ENCODE data around the gene LY86. TPM values are rescaled to one million over a fixed set of nuclear protein-coding genes. Genes with fewer than 3 reads are reported as not detected.
"Not testable (repeated sequence)": the region's sequence is repeated elsewhere in the genome, so short reads cannot be mapped to it uniquely, and the experiment has no call there.

The LY86 gene
- total and polyA plus RNA-seq, 7 donors, result 0.18 to 1.3 (median 0.42) TPM

DNA sequence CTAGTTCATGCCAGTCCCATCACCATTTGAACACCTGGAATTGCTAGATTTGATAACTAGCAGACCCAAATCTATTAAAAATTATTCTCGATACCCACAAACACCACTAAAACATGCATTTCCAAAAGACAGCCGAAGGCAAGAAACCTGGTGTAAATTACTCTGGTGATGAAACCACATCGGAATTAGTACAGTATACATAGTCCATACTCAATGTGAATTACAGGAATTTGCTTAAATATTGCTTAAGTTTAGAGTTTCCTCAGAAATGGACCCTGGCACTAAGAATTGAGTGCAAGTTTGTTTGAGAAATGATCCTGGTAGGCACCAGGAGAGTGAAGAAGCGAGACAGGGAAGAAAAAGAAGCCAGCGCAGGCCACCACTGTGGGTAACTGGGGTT lies 13.7 kb downstream of the LY86 start:
- intact Hi-C loops (cut with DNase I), result no loop called here
- Histone ChIP-seq H3K4me3 (no peak overlapping the region), H3K27me3 (ENCODE audit: insufficient read depth in 3 of 3, low read length in 2 of 3) (no peaks in the 10 kb centered on the region), H3K36me3 (ENCODE audit: insufficient read depth in 1 of 2, low read depth in 1 of 2) (no peaks in the 10 kb centered on the region), H3K27ac (no peak overlapping the region), H3K9me3 (peaks cover 8% of the 10 kb centered on the region), H3K4me1 (no peaks in the 10 kb centered on the region)
- DNase-seq (no peak), ATAC-seq (no peak)
- 94 to 98% (median 96%) methylated on average over 5 of the region's 5 CpGs for WGBS, 3 donors
- TF ChIP-seq, protein P1, sequence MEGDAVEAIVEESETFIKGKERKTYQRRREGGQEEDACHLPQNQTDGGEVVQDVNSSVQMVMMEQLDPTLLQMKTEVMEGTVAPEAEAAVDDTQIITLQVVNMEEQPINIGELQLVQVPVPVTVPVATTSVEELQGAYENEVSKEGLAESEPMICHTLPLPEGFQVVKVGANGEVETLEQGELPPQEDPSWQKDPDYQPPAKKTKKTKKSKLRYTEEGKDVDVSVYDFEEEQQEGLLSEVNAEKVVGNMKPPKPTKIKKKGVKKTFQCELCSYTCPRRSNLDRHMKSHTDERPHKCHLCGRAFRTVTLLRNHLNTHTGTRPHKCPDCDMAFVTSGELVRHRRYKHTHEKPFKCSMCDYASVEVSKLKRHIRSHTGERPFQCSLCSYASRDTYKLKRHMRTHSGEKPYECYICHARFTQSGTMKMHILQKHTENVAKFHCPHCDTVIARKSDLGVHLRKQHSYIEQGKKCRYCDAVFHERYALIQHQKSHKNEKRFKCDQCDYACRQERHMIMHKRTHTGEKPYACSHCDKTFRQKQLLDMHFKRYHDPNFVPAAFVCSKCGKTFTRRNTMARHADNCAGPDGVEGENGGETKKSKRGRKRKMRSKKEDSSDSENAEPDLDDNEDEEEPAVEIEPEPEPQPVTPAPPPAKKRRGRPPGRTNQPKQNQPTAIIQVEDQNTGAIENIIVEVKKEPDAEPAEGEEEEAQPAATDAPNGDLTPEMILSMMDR (IDR thresholded peaks at IDR 0.05), result no peak

DNA sequence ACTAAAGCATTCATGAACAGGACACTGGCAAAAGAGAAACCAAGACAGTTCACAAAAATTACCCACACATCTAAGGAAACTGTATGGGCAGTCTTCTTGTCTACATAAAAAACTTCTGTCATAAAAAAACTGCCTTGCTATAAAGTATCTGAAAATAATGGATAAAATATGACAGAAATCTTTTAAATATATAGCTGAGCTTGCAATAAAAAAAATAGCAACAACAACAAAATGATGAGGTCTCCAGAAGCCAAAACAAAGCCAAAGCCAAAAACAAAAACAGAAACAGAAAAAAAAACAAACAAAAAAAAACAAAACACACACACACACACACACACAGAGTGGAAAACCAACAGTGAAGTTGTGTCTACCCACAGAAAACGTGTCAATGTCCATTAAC lies 14.8 kb downstream of the LY86 start:
- TF ChIP-seq, protein P1 (IDR thresholded peaks at IDR 0.05), result no peak
- Histone ChIP-seq H3K36me3 (ENCODE audit: insufficient read depth in 1 of 2, low read depth in 1 of 2) (no peaks in the 10 kb centered on the region), H3K4me3 (no peak overlapping the region), H3K27me3 (ENCODE audit: insufficient read depth in 3 of 3, low read length in 2 of 3) (no peaks in the 10 kb centered on the region), H3K9me3 (peaks cover 8% of the 10 kb centered on the region), H3K4me1 (no peaks in the 10 kb centered on the region), H3K27ac (no peak overlapping the region)
- ATAC-seq (no peak), DNase-seq (no peak)
- WGBS, 3 donors, result 73 to 85% (median 74%) methylated on average over 1 of the region's 1 CpG
- intact Hi-C loops (cut with DNase I), result no loop called here

DNA sequence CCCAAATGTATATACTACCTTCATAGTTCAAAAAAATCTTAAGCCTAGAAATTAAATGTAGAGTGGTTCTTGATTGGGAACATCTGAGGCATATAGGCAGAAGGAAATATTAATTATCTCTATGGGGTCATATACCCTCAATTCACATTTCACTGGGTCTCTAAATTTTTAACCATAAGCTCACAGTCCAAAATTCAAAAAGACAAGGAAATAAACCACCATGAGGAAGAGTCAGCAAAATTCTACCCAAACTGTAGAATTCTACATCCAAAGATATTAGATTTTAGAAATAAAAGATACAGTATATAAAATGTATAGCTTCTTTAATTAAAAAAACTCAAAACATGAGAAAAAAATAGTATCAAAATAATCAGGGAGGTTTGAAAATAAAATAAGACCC lies 15.5 kb downstream of the LY86 start:
- TF ChIP-seq, protein P1 (IDR thresholded peaks at IDR 0.05), result no peak
- intact Hi-C loops (cut with DNase I), result no loop called here
- Histone ChIP-seq H3K4me3 (no peak overlapping the region), H3K9me3 (peaks cover 8% of the 10 kb centered on the region), H3K27me3 (ENCODE audit: insufficient read depth in 3 of 3, low read length in 2 of 3) (no peaks in the 10 kb centered on the region), H3K36me3 (ENCODE audit: insufficient read depth in 1 of 2, low read depth in 1 of 2) (no peaks in the 10 kb centered on the region), H3K4me1 (no peaks in the 10 kb centered on the region), H3K27ac (no peak overlapping the region)
- DNase-seq (no peak), ATAC-seq (no peak)

DNA sequence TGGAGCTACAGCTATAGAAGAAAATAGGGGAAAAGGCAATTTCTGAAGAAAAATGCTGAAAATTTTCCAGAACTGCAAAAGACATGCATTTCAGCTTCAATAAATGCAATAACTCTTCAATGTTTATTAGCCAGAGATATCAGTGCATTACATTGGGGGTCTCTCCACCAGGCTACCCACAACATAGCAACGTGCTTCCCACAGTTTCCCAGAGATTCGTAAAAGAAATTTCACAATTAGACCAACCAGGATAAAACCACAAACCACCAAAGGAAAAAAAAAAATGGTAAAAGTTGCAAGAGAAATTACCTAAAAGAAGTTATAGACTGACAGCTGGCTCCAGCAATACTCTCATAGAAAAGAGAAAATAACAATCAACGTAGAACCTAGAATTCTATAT lies 16.0 kb downstream of the LY86 start:
- 75 to 81% (median 78%) methylated on average over 3 of the region's 3 CpGs for WGBS, 3 donors
- peaks cover 8% of the 10 kb centered on the region for H3K9me3 ChIP-seq
- TF ChIP-seq, protein P1 (IDR thresholded peaks at IDR 0.05), result no peak
- ATAC-seq (no peak), DNase-seq (no peak)
- H3K4me3 ChIP-seq, result no peak overlapping the region
- H3K27ac ChIP-seq, result no peak overlapping the region
- intact Hi-C loops (cut with DNase I), result no loop called here
- H3K4me1 ChIP-seq, result no peaks in the 10 kb centered on the region
- no peaks in the 10 kb centered on the region for H3K36me3 ChIP-seq (ENCODE audit: insufficient read depth in 1 of 2, low read depth in 1 of 2)
- no peaks in the 10 kb centered on the region for H3K27me3 ChIP-seq (ENCODE audit: insufficient read depth in 3 of 3, low read length in 2 of 3)

DNA sequence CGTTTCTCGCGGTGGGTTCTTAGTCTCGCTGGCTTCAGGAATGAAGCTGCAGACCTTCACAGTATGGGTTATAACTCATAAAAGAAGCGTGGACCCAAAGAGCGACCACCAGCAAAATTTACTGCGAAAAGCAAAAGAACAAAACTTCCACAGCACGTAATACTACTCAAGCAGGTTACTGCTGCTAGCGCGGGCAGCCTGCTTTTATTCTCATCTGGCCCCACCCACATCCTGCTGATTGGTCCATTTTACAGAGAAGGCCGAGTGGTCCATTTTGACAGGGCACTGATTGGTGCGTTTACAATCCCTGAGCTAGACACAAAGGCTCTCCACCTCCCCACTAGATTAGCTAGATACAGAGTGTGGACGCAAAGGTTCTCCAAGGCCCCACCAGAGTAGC lies 17.4 kb downstream of the LY86 start:
- intact Hi-C loops (cut with DNase I), result no loop called here
- ATAC-seq (no peak), DNase-seq (no peak)
- Histone ChIP-seq H3K27ac (no peak overlapping the region), H3K4me3 (no peak overlapping the region), H3K9me3 (peaks cover 8% of the 10 kb centered on the region), H3K36me3 (ENCODE audit: insufficient read depth in 1 of 2, low read depth in 1 of 2) (no peaks in the 10 kb centered on the region), H3K4me1 (no peaks in the 10 kb centered on the region), H3K27me3 (ENCODE audit: insufficient read depth in 3 of 3, low read length in 2 of 3) (no peaks in the 10 kb centered on the region)
- 86 to 88% (median 87%) methylated on average over 13 of the region's 13 CpGs for WGBS, 3 donors
- TF ChIP-seq, protein P1 (IDR thresholded peaks at IDR 0.05), result no peak

DNA sequence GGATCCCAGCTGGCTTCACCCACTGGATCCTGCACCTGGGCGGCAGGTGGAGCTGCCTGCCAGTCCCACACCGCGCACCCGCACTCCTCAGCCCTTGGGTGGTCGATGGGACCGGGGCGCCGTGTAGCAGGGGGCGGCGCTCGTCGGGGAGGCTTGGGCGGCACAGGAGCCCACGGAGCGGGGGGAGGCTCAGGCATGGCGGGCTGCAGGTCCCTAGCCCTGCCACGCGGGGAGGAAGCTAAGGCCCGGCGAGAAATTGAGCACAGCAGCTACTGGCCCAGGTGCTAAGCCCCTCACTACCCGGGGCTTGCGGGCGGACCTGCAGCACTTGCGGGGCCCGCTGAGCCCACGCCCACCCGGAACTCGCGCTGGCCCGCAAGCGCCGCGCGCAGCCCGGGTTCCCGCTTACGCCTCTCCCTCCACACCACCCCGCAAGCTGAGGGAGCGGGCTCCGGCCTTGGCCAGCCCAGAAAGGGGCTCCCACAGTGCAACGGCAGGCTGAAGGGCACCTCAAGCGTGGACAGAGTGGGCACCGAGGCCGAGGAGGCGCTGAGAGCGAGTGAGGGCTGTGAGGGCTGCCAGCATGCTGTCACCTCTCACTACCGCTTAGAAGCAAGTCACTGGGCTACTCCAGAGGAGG lies 18.0 kb downstream of the LY86 start:
- 94 to 95% (median 94%) methylated on average over 45 to 47 of the region's 47 CpGs for WGBS, 3 donors
- DNase-seq; H3K27me3 ChIP-seq (ENCODE audit: insufficient read depth in 3 of 3, low read length in 2 of 3); H3K27ac ChIP-seq; ATAC-seq; H3K36me3 ChIP-seq (ENCODE audit: insufficient read depth in 1 of 2, low read depth in 1 of 2); H3K4me3 ChIP-seq; H3K4me1 ChIP-seq; H3K9me3 ChIP-seq; intact Hi-C loops (cut with DNase I): not testable (repeated sequence)

All from psoas muscle (tissue), 8 donors.